HG02571 (cell line): Measurements from ENCODE around the gene CD274.
"Not testable (repeated sequence)": the region's sequence is repeated elsewhere in the genome, so short reads cannot be mapped to it uniquely, and the experiment has no call there.

ENCODE experiments used
- ATAC-seq: cut with Tn5 transposase; IDR thresholded peaks from one replicate; pipeline ENCODE4 v1.9.1; 2021; ENCODE audit warnings: mild to moderate bottlenecking, moderate library complexity; ENCODE audit not compliant: unreplicated experiment

CD274 gene

DNA sequence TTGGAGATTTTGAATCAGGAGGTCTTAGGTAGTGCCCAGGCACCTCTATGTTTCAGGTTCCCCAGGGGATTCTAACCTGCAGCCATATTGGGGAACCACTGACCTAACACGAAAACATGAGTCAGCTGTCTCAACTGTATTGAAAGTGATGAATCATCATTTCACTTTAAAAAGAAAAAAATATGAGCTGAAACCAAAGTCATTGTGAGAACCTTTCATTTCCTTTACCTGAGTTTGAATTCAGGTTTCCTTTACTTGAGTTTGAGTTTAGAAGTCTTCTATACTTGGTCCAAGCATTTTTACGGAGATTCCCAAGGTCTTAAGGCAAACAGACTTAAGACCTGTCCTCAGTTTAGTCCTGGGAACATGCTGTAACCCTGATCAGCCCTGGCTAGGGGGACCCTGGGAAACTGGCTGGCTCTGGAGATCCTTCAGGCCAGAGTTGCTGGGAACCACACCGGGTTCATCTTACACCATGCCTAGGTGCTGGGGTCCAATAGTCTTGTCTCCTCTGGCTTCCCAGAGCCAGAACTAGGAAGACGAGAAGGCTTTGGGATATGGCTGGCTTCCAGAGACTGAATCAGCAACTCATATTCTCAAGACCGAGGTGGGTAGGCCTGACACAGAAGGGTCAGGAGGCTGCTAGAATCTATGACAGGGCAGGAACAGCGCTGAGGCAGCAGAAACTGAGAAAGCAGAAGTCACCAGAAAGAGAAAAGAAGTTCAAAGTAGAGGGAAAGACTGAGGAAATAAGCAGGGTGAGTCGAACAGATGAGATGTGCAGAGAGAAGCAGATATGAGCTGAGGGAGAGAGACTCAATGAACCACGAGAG is 43.6 kb downstream of the CD274 start:
- peak; percentile 88 for ATAC-seq

- ATAC-seq = not testable (repeated sequence)
Measured at GRCh38 chr9:5494765-5495164, 44.4 kb downstream of the CD274 start.

DNA sequence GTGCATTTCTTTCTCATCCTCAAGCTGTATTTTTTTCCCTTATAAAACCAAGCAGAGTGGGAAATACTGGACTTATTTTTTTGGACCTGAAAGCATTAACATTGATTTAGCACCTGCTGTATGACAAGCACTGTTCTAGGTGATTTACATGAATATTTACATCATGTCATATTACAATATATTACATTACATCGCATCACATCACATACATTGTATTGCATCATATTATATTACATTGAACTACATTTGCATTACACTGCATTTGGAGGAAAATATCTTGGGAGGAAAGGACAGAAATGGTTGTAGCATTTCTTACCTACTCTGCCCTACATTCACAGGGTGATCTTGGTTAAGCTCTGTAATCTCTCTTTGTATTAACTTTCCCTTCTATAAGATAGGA is 48.8 kb downstream of the CD274 start:
- ATAC-seq = no peak

GRCh38 chr9:5499889-5500398 is 49.6 kb downstream of the CD274 start:
- no peak for ATAC-seq

DNA sequence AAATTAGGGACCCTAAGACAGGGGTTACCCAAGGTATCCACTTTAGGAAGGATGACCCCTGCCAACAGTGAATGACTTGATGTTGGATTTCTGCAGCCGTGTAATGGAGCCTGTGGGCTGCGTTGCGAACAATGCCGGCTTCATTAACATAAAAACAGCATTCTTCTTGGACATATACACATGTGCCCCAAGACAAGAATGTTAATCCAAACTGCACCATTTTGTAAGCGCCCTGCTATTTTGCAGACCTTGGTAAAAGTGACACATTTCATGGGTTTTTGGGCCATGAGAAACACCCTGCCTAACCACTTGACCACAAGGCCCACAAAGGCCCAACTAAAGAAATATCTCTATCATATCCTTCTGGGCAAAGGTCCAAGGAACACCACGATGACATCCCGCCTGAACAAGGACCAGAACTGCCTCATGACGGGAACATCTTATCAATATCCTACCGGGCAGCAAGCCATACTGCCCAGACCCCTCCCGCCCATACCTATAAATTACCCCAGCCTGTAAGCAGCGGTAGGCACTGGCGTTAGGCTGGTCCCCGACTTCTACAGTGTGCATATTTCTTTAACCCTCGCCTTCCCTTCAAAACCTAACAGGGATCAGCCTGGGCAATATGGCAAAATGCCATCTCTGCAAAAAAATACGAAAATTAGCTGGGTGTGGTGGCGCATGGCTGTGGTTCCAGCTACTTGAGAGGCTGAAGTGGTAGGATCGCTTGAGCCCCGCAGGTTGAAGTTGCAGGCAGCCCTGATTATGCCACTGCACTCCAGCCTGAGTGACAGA is 50.3 kb downstream of the CD274 start:
- no peak for ATAC-seq

DNA sequence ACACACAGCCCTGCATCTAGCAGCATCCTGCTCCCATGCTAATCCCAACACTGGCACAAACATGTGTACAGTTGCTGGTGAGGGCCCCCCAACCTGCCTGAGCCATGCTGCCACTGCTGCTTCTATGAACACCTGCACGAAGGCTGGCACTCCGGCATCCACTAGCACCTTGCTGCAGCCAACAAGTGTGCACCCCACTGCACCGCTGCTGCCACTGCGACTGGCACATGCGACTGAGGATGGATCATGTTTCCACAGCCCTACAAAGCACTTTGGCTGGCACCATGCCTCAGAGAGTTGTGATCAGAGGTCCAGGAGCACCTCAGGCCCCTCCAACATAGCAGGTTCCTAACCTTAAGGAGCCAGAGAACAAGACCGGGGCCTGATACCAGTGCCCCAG is 52.2 kb downstream of the CD274 start:
- ATAC-seq = no peak

DNA sequence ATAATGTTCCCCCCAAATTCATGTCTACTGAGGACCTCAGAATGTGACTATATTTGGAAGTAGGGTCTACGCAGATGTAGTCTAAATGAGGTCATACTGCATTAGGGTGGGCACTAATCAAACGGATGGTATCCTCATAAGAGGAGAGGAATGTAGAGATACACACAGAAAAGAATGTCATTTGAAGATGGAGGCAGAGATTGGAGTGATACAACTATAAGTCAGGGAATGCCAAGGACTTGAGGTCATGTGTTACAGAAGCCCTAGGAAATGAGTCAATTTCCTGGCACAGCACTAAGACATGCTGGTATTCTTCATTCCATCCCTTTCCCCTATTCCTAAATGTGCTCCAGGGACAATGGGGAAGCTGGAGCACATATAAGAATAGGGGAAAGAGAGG is 59.2 kb downstream of the CD274 start:
- ATAC-seq = no peak

GRCh38 chr9:5510360-5510931 is 60.1 kb downstream of the CD274 start, which contains the start of gene PDCD1LG2:
Gene PDCD1LG2, plus strand, starts transcription at chr9:5510531. Its CDS starts 12,016 bp downstream, at chr9:5522547.
- ATAC-seq = peak; percentile 61

DNA sequence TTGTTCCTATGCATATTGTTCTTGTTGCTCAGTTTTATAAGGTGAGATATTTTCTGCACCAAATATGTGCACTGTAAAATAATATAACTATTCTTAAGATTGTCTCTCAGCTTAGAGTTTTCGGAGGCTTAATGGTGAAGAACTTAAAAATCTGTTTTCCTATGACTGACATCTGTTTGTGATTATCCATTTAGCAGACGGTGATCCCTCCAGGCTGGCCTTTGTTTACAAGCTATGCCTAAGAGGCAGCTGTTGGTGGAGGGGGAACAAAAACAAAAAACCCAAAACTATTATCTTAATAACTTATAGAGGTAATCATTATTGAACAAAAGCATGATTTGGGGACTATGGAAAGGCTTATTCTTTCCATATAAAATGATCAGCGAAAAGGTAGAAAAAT is 60.6 kb downstream of the CD274 start:
- ATAC-seq = no peak

- ATAC-seq = no peak
Measured at GRCh38 chr9:5511476-5511875, 61.1 kb downstream of the CD274 start.

- no peak for ATAC-seq
Measured at GRCh38 chr9:5511935-5512580, 61.7 kb downstream of the CD274 start.

DNA sequence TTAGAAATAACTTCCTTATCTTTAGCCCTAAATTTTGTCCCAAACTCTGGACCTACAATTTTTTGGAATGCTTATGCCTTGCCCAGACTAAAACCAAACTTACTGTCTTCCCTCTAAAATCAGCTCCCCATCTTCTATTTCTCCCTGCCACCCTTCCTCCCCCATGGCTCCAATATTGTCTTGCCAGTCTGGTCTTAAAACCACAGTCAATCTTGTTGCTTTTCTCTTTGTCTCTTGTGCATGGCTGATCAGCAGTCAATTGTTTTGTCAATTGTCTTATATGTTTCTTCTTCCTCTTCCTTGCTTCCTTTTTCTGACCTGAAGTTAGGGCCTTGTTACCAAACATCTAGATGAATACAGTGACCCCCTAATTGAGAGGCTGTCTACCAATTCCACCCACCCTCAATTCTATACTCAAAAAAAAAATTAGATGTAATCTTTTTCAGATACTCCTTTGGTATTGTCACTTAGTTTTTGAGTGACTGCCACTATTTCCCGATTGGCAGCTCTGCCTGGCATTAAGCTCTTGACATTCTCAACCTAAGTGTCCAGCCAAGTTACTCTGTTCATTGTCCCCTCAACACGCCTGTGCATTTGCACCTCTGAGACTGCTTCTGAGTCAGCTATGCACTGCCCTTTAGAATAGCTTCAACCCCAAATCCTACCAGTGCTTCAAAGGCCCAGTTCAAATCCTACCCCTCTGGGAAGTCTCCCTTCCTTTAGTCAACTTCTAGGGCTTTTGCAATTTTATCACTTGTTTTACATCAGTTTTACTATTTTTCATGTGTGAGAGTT is 62.5 kb downstream of the CD274 start:
- no peak for ATAC-seq

- ATAC-seq = no peak
Measured at GRCh38 chr9:5513966-5514616, 63.7 kb downstream of the CD274 start.

DNA sequence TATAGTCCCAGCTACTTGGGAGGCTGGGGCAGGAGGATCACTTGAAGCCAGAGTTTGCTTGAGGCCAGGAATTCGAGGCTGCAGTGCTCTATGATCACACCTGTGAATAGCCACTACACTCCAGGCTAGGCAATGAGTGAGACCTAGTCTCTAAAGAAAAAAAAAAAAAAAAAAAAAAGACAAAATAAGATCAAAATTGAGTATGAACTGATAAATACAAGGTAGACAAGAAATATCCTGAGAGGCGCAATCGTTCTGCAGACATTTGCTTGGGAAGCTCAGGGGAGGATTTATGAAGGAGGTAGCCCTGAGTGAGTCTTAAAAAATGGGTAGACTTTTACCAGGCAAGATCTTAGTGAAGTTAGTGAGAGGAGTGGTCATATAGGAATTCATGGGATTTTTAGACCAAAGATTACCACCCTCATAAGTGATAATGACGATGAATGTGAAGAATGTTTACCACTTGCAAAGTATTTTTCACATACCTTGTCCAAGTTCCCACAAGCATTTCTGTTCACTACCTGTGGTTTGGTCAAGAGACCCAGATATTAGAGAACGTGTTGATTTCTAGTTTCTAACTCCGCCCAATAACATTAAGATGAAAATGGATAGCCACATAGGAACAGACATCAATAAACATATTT is 64.4 kb downstream of the CD274 start:
- ATAC-seq = no peak

GRCh38 chr9:5515261-5515650 is 64.9 kb downstream of the CD274 start:
- no peak for ATAC-seq

GRCh38 chr9:5516453-5517220 is 66.3 kb downstream of the CD274 start:
- ATAC-seq = no peak

GRCh38 chr9:5518171-5518936 is 68.0 kb downstream of the CD274 start:
- ATAC-seq = no peak

DNA sequence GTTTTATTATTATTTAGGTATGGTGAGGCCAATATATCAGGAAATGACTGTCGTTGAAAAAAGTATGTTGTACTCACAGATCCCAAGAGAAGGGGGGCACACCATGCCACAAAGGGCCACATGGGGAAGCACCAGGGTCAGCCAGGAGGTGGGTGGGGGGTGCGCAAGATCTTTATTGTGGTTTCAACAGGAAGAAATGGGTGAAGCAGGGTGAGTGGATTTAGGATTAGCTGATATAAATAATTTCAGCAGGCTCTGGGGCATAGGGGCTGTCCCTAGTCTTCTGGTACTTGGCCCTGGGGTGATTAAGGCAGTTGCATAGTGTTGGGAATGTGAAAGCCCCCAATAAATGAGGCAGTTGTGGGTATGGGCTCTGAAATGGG is 68.6 kb downstream of the CD274 start:
- ATAC-seq = no peak
